DLD1 (cell line): ENCODE results near the gene SOX6.

Source experiments
- in situ Hi-C: cut with HindIII; loops from 2 replicates; pipeline ENCODE4 v1.10.0; 2017; ENCODE audit warnings: low sequenced_read_pairs

Gene SOX6

DNA sequence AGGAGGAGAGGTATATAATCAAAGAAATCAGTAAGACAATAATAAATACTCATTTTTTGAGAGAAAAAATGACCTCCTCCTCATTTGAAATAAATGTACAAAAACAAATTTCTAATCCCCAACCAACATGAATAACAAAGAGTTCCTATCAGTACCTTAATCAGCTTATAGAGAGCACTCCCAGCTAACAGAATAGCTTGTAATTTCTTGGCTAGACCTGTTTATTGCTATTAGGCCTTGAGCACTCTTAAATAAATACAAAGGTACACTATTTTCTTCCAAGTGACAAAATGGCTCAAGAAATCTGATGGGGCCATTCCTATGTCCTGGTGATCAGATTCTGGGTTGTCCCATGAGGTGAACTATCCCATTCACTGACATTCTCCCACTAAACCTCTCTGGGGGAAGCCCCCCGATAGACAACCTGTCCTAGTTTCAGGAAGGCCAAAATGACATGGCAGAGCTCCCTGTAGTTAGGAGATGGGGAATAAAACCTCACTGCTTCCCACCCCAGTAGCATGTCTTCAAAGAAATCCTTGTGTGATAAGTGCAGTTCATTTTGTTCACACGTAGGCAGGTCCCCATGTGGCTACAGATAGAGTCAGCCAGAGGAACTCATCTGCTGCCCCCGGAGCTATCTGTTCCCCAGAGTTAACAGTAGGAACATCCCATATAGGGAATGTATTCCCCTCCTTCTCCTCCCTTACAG is 385.7 kb downstream of the SOX6 start:
- in situ Hi-C loops, result no loop called here

- in situ Hi-C loops, result no loop called here
Observed at GRCh38 chr11:15969701-15970329, 386.5 kb downstream of the SOX6 start.

DNA sequence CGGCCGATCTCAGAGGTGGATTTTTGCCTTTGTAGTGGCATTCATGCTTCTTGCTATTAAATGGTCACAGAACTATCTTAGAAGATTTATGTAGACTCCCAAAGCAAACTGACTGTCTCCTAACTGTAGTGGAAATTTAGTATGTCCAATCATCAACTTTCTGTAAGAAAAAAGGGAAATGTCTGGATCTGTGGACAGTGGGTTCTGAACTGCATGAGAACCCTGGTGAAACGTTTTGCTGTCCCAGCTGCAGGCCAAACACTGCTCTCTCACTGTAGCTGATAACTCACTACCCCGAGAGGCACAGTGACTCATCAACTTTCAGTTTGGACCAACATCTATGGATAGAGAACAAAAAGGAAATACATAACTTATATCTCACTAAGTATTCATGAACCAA is 387.1 kb downstream of the SOX6 start:
- in situ Hi-C loops, result no loop called here

DNA sequence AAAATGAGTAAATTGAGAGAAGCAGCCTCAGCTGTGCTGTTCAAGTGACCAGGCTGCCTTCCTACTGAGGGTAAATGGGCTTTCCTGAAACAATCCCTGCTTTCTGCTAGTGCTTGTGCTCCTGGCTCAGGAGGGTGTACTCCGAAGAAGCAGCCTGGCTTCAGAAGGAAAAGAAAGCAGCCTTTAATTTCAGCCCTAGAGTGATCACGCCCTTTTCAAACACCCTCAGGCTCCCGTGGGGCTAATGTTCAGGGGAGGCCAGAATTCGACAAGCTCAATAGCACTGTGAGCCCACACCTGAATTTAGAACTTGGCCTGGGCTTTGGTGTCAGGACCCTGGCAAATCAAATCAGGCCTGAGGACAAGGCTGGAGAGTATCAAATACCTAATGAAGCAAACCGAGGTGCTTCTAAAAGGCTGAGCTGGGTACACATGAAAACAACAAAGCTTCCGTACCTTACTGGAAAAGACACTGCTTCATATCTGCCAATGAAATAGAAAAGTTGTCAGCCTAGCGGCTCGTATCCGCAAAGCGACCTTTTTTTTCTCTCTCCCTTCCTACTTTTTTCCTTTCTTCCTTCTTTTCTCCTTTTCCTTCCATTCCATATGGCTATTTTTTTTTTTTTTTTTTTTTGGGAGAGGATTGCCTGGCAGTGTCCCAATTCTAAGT is 387.8 kb downstream of the SOX6 start:
- in situ Hi-C loops, result no loop called here

GRCh38 chr11:15967966-15968365 is 388.4 kb downstream of the SOX6 start:
- in situ Hi-C loops, result no loop called here

- in situ Hi-C loops, result no loop called here
Observed at GRCh38 chr11:15967166-15967565, 389.2 kb downstream of the SOX6 start.

- in situ Hi-C loops, result no loop called here
Observed at GRCh38 chr11:15965562-15966250, 390.6 kb downstream of the SOX6 start.

DNA sequence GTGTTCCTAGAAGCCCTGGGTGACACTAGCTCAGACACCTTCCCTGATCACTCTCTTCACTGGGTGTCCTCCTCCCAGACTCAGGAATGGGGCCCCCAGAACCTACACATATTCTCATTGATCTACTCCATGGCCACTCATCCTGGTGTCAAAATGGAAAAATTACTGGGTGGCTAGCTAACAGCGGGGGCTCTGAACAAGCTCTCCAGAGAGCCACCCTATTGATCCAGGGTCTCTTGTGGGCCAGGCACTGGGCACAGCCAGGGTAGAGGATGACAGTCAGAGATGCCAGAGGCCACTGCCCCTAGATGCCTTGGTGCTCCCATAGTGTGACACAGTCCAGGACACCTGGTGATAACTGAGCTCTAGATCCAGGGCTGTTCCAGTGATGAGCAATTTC is 393.1 kb downstream of the SOX6 start:
- in situ Hi-C loops, result no loop called here

- in situ Hi-C loops, result no loop called here
Observed at GRCh38 chr11:15958910-15959309, 397.4 kb downstream of the SOX6 start.

GRCh38 chr11:15957234-15957633 is 399.1 kb downstream of the SOX6 start:
- in situ Hi-C loops, result no loop called here

GRCh38 chr11:15956302-15956701 is 400.0 kb downstream of the SOX6 start:
- in situ Hi-C loops, result no loop called here

- in situ Hi-C loops, result no loop called here
Observed at GRCh38 chr11:15955595-15955994, 400.8 kb downstream of the SOX6 start.

DNA sequence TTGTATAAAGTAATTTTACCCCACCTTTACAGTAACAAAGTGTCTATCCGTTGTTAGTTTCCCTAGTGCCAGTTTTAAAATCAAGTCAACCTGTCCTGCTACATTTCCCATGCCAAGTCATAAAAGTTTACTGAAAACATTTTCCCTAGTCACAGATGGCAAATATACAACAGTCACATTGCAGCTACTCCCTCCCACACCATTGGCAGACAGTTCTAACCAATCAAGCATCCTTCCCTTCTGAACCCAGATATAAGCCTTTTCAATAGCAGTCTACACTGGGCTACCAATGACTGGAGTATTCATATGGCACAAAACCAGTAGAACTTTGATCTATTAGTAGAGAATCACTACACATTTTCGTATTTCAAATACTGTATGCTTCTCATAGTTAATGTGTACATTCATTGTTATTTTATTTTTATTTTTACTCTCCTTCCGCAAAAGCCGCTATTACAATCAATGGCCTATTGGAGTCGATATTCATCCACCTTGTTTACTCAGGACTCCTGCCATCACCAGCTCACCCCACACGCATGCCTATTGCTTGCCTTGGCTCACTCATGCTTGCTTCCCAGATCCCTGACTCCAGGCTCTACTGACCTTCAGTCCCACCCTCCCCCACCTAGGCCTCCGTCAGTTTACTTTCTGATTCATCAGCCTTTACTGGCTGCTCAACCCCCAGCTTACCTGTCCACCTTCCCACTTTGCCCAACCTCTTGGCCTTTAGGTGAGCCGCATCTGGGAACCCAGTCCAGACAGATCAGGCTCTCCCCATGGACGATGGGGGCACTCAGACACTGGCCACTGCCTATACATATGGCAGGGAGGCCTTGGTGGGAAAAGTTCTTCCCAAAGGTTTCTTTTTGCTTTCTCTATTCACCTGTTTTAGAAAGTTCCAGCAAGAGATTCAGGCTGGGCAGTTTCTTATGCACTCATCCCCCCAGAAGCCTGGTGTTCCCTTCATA is 408.4 kb downstream of the SOX6 start:
- in situ Hi-C loops, result no loop called here

DNA sequence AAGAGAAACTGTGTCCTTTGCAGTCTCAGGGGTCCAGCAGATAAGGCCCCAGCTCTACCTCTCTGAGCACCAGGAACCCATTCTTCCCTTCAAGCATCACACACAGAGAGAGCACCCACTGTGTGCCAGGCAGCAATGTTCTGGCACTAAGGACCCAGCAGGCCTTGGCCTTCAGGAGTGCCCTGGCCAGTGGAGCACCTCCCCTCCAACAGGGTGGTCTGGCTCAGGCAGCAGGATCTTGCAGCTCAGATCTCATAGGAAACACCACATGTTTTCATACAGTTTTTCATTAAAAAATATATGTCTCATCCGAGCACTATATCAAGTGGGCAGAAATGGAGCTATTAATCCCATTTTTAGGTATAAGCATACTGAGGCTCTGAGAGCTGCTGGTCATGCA is 410.6 kb downstream of the SOX6 start:
- in situ Hi-C loops, result no loop called here

DNA sequence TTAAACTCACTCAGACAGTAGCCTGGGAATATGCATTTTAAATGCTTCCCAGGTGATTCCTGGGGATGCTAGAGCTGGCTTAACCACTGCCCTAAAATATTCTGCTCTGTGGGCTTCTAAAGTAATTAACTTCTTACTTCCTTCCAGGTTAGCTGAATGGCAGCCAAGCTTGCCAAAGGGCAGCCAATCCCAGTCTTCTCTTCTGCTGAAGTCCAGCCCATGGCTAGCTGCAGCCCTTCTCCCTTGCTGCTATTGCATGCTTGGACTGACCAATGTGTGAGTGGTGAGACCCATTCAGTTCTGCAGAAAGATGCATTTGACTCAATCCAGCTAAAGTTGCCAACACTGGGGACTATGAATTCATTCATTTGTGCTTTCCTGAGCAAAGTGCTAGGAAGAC is 411.9 kb downstream of the SOX6 start:
- in situ Hi-C loops, result no loop called here

GRCh38 chr11:15943418-15944197 is 412.7 kb downstream of the SOX6 start:
- in situ Hi-C loops, result no loop called here

- in situ Hi-C loops, result no loop called here
Observed at GRCh38 chr11:15942936-15943335, 413.4 kb downstream of the SOX6 start.

DNA sequence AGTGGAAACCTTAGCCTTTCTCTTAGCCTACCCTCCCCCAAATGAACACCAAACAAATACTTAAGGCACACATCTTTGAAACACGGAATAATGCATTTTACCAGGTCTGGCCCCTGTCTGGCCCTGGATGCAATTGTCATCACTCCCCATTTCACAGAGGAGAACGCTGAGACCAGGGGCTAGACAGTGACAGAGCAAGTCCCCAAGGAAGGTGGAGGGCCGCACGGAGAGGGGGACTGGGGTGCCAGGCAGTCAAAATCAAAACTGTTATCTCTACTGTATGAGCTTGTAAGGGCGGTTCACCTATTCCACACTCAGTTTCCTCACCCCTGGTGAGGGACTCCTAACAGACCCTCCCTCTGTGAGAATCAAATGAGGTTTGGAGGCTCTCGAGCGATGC is 414.2 kb downstream of the SOX6 start:
- in situ Hi-C loops, result no loop called here

GRCh38 chr11:15941206-15941770 is 415.1 kb downstream of the SOX6 start:
- in situ Hi-C loops, result no loop called here
